ENCODE measurements around the gene G6PC1. TPM values are rescaled to one million over a fixed set of nuclear protein-coding genes. Genes with fewer than 3 reads are reported as not detected.
"Not testable (repeated sequence)": the region's sequence is repeated elsewhere in the genome, so short reads cannot be mapped to it uniquely, and the experiment has no call there.

G6PC1 gene
- total RNA-seq, 4 donors from 2014 or later, result not detected

GRCh38 chr17:42898147-42898811, 2.3 kb upstream of the G6PC1 start:
- Histone ChIP-seq H3K4me1 (no peaks in the 10 kb centered on the region), H3K27me3 (no peaks in the 10 kb centered on the region), H3K36me3 (no peaks in the 10 kb centered on the region), H3K27ac (no peak overlapping the region), H3K4me3 (no peak overlapping the region), H3K9me3 (no peaks in the 10 kb centered on the region)
- TF ChIP-seq POLR2A (IDR thresholded peaks at IDR 0.05), result no peak
- TF ChIP-seq CTCF (IDR thresholded peaks at IDR 0.05), result no peak
- intact Hi-C loops (cut with DNase I; ENCODE audit: low total_unique reads), result no loop called here
- no peak for DNase-seq

- intact Hi-C loops (cut with DNase I; ENCODE audit: low total_unique reads), result not testable (repeated sequence)
Observed at GRCh38 chr17:42899981-42900380, 618 bp upstream of the G6PC1 start.

GRCh38 chr17:42901535-42902229, 1.1 kb downstream of the G6PC1 start:
- Histone ChIP-seq H3K36me3 (no peaks in the 10 kb centered on the region), H3K9me3 (no peaks in the 10 kb centered on the region), H3K27me3 (no peaks in the 10 kb centered on the region), H3K4me3 (no peak overlapping the region), H3K27ac (no peak overlapping the region), H3K4me1 (no peaks in the 10 kb centered on the region)
- TF ChIP-seq CTCF (IDR thresholded peaks at IDR 0.05) (no peak), POLR2A (IDR thresholded peaks at IDR 0.05) (no peak)
- intact Hi-C loops (cut with DNase I; ENCODE audit: low total_unique reads), result no loop called here
- DNase-seq, result no peak

More at GRCh38 chr17:42899981-42900380, 618 bp upstream of the G6PC1 start:
- H3K4me1 ChIP-seq, H3K4me3 ChIP-seq, H3K9me3 ChIP-seq, H3K27ac ChIP-seq, H3K36me3 ChIP-seq, H3K27me3 ChIP-seq, DNase-seq: not testable (repeated sequence)

- no peaks in the 10 kb centered on the region for H3K27me3 ChIP-seq
- no peak for DNase-seq
- no peak overlapping the region for H3K27ac ChIP-seq
- TF ChIP-seq CTCF (IDR thresholded peaks at IDR 0.05), result no peak
- TF ChIP-seq POLR2A (IDR thresholded peaks at IDR 0.05), result no peak
- intact Hi-C loops (cut with DNase I; ENCODE audit: low total_unique reads), result no loop called here
- no peaks in the 10 kb centered on the region for H3K36me3 ChIP-seq
- no peaks in the 10 kb centered on the region for H3K9me3 ChIP-seq
- H3K4me3 ChIP-seq, result no peak overlapping the region
- H3K4me1 ChIP-seq, result no peaks in the 10 kb centered on the region
Observed at GRCh38 chr17:42904110-42904469, 3.5 kb downstream of the G6PC1 start.

GRCh38 chr17:42906772-42907446, 6.3 kb downstream of the G6PC1 start:
- no peak for TF ChIP-seq CTCF (IDR thresholded peaks at IDR 0.05)
- TF ChIP-seq POLR2A (IDR thresholded peaks at IDR 0.05), result no peak
- intact Hi-C loops (cut with DNase I; ENCODE audit: low total_unique reads), result no loop called here
- H3K9me3 ChIP-seq, result no peaks in the 10 kb centered on the region
- no peak overlapping the region for H3K27ac ChIP-seq
- no peaks in the 10 kb centered on the region for H3K36me3 ChIP-seq
- DNase-seq, result no peak
- no peaks in the 10 kb centered on the region for H3K27me3 ChIP-seq
- no peaks in the 10 kb centered on the region for H3K4me1 ChIP-seq
- H3K4me3 ChIP-seq, result no peak overlapping the region

All from uterus (tissue), 4 donors.